Breast epithelium (tissue), 3 donors: ENCODE data around the gene C5.

Experiments used
- CTCF ChIP-seq, 3 donors: fragments of 450-650 bp; IDR thresholded peaks; one replicate each; pipeline ENCODE4 v1.5.1; 2016 to 2017; ENCODE audit warnings: antibody characterized with exemption in 3 of 3, mild to moderate bottlenecking in 3 of 3, moderate library complexity in 3 of 3
- POLR2A ChIP-seq: fragments of 450-650 bp; IDR thresholded peaks from one replicate; pipeline ENCODE4 v1.6.1; 2016; ENCODE audit warnings: antibody characterized with exemption, mild to moderate bottlenecking, moderate library complexity
- POLR2AphosphoS5 ChIP-seq, 3 donors: sonication (generic); formaldehyde crosslinking; IDR thresholded peaks; one replicate each; pipeline ENCODE4 v1.6.1; 2017; ENCODE audit warnings: antibody characterized with exemption in 3 of 3

DNA sequence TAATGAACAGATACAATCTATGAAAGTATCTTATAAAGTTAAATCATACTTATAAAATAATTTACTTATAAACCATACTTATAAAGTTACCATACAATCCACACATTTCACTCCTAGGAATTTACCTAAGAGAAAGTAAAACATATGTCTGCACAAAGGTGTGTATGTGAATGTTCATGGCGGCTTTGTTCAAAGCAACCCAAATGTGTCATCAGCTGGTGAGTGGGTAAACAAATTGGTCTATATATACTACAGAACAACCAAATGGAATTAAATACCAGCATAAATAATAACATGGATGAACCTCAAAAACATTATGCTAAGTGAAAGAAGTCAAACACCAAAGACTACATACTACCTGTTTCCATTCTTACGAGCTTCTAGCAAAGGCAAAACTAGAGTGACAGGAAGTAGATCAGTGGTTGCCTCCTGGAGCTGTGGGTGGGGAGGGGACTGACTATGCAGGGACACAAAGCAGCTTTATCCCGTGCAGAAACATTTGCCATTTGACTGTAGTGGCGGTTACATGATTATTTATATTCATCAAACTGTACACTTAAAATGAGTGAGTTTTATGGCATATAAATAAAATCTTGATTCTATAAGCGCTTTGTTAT lies 134.1 kb downstream of the C5 start:
- TF ChIP-seq CTCF (IDR thresholded peaks at IDR 0.05) (no peak), POLR2AphosphoS5 (IDR thresholded peaks at IDR 0.05) (no peak), POLR2A (no peak)
